Measurements from ENCODE around the gene PTPN12. TPM values are rescaled to one million over a fixed set of nuclear protein-coding genes. Genes with fewer than 3 reads are reported as not detected.
"Not testable (repeated sequence)": the region's sequence is repeated elsewhere in the genome, so short reads cannot be mapped to it uniquely, and the experiment has no call there.

The PTPN12 gene
- polyA plus RNA-seq, 3 donors, result 99.1 to 112 (median 102) TPM

DNA sequence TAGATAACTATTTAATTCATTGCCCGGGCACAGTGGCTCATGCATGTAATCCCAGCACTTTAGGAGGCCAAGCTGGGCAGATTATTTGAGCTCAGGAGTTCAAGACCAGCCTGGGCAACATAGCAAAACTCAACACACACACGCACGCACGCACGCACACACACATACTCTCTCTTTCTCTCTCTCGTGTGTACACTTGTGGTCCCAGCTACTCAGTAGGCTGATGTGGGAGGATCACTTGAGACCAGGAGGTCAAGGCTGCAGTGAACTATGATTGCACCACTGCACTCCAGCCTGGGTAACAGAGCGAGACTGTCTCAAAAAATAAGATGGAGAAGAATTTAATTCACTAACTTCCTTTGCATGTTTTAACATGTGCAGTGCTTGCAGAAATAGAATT, 38.1 kb downstream of the PTPN12 start:
- DNase-seq (ENCODE audit: low read depth in 3 of 3, low spot score in 2 of 3), result peak in 1 of 3 donors; percentile 4

DNA sequence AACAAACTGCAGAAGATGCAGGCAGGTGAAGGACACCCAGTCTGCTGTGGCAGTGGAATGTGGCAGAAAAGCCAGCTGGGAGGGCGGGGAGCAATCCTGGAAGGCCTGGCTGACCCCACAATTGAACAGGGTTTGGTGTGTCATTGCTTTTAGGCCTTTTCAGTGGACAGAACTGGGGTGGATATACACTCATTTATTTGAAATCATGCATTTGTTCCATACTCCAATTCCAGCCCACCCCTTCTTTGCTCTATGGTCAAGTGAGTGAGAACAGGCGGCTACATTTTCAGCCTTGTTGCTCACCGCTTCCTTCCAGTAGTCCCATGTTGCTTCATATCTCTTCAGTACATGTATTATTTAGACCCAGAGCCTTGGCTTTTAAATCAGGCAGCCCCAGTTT, 39.8 kb downstream of the PTPN12 start:
- no peak for DNase-seq (ENCODE audit: low read depth in 3 of 3, low spot score in 2 of 3)

DNA sequence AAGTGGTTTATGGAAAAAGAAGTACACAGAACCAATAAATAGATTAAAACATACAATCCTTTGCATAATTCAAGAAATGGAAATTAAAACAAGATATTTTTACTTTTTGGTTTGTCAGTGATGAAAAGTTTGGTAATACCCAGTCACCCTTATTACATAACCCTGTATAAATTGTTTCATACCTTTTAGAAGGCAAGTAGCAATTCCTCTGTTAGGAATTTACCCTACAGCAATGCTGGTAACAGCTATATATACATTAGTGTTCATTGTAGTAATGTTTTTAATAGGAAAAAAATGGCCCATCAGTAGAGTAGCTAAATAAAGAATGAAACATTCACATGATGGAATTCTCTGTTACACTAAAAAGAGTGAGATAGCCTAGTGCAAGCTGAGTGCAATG, 42.7 kb downstream of the PTPN12 start:
- no peak for DNase-seq (ENCODE audit: low read depth in 3 of 3, low spot score in 2 of 3)

DNA sequence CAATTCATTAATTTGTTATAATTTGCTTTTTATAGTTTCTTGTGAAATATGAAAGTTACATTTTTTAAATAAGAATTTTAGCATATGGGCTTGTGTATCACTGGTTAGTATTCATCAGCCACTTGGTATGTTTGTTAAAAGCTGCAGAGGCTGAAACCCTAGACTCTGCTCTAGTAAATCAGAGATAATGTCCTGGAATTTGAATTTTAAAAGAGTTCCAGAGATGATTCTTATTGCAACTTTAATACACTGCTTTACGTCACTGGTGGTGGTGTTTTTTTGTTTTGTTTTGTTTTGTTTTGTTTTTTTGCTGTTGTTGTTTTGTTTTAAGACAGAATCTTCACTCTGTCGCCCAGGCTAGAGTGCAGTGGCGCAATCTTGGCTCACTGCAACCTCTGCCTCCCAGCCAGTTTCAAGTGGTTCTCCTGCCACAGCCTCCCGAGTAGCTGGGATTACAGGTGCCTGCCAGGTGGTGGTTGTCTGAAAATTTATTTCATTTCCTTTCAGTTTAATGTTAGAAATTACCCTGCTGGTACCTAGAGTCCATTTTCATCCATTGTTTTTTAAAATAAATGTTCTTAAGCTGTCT, 43.8 kb downstream of the PTPN12 start:
- DNase-seq (ENCODE audit: low read depth in 3 of 3, low spot score in 2 of 3), result no peak

DNA sequence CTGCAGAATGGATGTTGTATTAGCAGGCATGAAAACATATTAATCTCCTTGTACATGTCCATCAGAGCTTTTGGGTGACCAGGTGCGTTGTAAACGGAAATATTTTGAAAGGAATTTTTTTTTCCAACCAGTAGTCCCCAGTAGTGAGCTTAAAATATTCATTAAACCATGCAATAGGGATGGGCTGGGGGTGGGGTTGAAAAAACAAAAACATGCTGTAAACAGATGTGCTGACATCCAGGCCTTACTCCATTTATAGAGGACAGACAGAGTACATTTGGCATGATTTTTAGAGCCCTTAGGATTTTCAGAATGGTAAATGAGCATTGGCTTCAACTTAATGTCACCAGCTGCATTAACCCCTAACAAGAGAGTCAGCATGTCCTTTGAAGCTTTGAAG, 50.2 kb downstream of the PTPN12 start:
- no peak for DNase-seq (ENCODE audit: low read depth in 3 of 3, low spot score in 2 of 3)

DNA sequence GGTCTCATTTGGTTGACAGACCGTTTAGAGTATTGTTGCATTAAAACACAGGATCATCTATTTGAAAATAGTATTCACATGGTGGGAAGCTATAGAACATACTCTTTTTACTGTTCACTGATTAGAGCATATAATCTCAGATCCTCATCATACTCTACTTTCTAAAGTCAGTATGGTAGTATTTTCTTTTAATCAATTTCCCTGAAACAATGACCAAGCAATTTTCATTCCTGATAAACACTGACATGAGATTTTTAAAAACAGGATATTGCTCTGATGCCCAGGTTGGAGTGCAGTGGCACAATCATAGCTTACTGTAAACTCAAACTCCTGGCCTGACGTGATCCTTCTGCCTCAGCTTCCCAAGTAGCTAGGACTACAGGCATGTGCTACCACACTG, 63.9 kb downstream of the PTPN12 start:
- DNase-seq (ENCODE audit: low read depth in 3 of 3, low spot score in 2 of 3), result no peak

DNA sequence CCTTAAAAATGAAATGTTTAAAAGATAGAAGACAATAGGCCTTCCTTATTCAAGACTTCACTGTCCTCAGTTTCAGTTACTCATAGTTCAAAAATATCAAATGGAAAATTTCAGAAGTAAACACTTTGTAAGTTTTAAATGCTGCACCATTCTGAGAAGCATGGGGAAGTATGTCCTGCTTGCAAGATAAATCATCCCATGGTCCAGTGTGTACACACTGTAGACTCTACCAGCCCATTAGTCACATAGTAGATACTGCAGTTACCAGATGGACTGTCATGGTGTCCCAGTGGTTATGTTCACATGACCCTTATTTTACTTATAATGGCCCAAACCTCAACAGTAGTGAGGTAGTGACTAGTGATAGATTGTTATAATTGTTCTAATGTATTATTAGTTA, 69.5 kb downstream of the PTPN12 start:
- DNase-seq (ENCODE audit: low read depth in 3 of 3, low spot score in 2 of 3), result no peak

DNA sequence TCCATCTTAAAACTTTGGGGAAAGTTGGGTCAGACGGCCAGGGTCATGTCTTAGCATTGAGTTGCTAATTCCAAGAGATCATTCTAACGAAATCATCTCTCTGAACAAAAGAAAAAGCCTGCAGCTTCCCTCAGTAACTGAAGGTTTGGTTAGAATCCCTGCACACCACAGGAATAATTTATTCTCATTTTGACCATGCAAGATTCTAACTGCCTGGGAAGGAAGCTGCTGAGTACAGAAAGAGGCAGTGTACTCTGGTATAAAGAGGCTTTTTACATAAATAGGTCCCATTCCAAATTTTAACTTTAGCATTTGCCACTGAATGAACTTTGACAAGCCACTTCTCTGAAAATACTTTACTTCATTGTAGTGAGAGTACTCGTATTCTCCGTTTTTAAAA, 82.2 kb downstream of the PTPN12 start:
- DNase-seq (ENCODE audit: low read depth in 3 of 3, low spot score in 2 of 3), result no peak

DNA sequence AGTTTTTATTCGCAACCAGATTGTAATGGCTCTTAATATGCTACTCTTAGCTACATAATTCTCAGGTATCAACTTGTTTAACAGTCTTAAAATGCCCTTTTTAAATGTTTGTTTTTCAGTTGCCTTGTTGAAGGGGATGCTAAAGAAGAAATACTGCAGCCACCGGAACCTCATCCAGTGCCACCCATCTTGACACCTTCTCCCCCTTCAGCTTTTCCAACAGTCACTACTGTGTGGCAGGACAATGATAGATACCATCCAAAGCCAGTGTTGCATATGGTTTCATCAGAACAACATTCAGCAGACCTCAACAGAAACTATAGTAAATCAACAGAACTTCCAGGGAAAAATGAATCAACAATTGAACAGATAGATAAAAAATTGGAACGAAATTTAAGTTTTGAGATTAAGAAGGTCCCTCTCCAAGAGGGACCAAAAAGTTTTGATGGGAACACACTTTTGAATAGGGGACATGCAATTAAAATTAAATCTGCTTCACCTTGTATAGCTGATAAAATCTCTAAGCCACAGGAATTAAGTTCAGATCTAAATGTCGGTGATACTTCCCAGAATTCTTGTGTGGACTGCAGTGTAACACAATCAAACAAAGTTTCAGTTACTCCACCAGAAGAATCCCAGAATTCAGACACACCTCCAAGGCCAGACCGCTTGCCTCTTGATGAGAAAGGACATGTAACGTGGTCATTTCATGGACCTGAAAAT, 89.7 kb downstream of the PTPN12 start:
- DNase-seq (ENCODE audit: low read depth in 3 of 3, low spot score in 2 of 3), result no peak

DNA sequence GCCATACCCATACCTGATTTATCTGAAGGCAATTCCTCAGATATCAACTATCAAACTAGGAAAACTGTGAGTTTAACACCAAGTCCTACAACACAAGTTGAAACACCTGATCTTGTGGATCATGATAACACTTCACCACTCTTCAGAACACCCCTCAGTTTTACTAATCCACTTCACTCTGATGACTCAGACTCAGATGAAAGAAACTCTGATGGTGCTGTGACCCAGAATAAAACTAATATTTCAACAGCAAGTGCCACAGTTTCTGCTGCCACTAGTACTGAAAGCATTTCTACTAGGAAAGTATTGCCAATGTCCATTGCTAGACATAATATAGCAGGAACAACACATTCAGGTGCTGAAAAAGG, 90.2 kb downstream of the PTPN12 start:
- DNase-seq (ENCODE audit: low read depth in 3 of 3, low spot score in 2 of 3), result no peak

DNA sequence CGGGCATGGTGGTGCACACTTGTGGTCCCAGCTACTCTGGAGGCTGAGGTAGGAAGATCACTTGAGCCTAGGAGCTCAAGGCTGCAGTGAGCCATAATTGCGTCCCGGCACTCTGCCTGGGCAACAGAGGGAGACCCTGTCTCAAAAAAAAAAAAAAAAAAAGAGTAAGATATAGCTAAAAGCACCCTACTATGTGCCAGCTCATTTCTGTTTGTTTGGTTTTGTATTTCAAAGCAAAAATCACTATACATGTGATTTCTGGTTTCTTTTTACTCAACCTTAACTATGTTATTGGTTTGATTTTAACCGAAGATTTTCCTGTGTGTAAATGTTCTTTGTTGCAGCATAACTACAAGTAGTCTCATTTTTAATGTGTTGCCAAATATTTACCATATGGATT, 92.7 kb downstream of the PTPN12 start:
- no peak for DNase-seq (ENCODE audit: low read depth in 3 of 3, low spot score in 2 of 3)

DNA sequence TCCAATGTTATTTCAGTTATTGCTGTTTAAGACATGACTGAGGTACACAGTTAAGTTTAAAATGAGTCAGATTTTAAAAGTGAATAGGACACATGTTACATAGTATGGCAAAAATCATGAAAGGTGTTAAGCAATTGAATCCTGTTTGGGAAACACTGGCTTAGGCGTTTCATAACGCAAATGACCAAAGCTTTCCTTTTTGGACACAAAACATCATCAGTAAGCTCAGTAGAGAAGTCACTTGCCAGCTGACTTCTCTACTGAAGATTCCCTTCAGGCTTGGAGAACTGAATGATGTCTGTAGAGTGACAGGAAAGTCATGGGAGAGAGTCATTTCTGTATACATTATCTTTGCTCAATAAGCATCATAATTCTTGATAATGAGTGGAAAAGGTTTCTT, 94.7 kb downstream of the PTPN12 start:
- DNase-seq (ENCODE audit: low read depth in 3 of 3, low spot score in 2 of 3), result no peak

DNA sequence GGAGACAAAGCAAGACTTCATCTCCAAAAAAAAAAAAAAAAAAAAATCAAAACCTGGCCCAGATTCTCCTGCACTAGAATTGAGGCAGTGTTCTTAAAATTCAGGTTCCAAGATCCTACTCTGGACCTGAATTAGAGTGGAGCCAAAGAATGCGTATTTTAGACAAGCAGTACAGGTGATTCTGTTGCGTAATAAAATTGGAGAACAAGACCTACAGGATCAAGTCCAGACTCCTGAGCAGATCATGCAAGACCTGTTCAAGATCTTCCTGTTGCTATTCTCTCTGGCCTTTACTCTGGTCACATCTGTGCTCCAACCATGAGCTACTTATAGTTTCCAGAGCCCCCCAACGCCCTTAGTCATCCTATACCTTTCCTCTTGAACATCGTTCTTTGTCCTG, 107.7 kb downstream of the PTPN12 start:
- DNase-seq (ENCODE audit: low read depth in 3 of 3, low spot score in 2 of 3), result no peak

DNA sequence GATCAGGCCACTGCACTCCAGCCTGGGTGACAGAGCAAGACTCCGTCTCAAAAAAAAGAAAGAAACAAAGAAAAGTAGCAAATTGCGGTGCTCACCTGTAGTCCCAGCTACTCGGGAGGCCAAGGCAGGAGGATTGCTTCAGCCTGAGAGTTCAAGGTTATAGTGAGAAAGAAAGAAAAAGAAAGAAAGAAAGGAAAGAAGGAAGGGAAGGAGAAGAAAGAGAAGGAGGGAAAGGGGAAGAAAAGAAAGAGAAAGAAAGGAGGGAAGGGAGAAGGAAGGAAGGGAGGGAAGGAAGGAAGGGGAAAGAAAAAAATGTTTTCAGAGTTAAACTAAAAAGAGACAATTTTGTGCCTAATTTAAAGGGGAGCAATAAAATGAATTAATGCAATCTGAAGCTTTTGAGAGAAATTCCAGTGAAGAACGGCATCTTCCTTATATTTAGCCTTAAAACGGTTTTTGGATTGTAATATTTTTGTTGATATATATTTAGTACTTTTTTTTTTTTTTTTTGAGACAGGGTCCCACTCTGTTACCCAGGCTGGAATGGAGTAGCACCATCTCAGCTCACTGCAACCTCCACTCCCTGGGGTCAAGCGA, 111.7 kb downstream of the PTPN12 start:
- no peak for DNase-seq (ENCODE audit: low read depth in 3 of 3, low spot score in 2 of 3)

DNA sequence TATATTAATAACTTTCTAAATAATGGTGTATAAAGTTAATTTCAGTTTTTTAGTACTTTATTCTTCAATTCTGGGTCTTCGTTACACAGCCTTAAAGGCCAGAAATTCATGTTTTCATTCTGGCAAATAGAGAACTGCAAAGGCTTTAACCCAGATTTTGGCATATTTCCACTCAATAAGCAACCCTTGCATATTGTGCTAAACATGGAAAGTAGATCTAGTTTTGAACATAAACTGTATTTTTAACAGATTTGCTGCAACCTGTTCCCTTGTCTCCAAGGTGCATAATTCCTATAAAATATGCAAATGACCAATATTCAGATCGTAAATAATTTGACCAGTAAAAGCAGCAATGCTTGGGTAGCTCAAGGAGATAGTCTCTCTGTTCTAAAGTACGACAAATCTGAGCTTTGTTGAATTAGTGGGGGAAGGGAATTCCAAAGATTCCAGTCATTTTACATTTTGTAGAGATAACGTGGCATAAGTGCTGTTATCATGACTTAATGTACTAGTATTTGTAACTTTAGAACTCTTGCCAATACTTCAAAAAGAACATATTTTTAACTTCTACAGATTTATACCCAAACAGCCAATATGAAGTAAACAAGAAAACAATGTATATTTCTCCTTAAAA, 112.7 kb downstream of the PTPN12 start:
- no peak for DNase-seq (ENCODE audit: low read depth in 3 of 3, low spot score in 2 of 3)

DNA sequence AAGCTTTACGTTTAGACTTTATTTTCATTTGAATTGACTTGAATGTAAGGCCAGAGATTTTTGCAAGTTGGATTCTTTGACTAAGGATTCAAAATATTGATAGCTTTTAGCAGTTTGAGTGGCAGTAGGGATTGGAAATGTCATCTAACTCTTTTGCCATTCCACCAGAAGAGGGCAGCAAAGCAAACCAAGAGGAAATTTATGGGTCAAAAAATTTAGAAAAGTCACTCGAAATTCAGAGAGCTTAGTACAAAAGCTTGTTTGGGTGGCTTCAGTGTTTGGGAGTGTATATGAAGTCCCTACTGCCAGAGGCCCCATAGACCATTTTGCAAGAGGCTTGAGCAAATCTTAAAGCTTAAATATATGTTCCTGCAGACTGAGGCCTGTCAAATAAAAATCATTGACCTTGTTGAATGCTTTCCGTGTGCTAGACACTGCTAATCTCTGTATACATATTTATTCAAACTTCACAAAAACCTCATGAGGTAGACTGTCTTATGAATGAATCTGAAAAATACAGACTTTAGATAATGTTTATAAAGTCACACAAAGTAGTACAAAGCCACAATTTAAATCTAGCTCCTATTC, 114.6 kb downstream of the PTPN12 start:
- no peak for DNase-seq (ENCODE audit: low read depth in 3 of 3, low spot score in 2 of 3)

DNA sequence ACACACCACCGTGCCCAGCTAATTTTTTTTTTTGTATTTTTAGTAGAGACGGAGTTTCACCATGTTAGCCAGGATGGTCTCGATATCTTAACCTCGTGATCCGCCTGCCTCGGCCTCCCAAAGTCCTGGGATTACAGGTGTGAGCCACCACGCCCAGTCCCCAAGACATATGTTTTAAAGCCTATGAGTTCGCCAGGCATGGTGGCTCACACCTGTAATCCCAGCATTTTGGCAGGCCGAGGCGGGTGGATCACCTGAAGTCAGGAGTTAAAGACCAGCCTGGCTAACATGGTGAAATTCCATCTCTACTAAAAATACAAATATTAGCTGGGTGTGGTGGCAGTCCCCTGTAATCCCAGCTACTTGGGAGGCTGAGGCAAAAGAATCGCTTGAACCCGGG, 115.7 kb downstream of the PTPN12 start:
- not testable (repeated sequence) for DNase-seq (ENCODE audit: low read depth in 3 of 3, low spot score in 2 of 3)

DNA sequence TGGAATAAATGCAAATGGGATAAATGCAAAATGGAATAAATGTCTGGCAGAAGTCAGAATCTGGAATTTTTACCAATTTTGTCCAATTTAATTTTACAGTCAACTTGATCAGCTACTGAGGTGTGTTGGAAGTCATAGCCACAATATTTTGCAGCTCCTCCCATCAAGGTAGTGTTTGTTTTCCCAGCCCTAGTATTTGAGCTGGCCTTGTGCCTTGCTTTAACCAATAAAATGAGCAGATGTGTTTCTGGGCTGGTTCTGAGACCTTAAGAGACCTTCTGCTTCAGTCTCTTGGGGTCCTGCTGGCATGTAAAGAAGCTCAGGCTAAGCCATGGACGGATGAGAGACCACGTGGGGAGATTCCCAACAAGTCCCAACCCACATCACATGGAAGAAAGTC, 116.5 kb downstream of the PTPN12 start:
- no peak for DNase-seq (ENCODE audit: low read depth in 3 of 3, low spot score in 2 of 3)

DNA sequence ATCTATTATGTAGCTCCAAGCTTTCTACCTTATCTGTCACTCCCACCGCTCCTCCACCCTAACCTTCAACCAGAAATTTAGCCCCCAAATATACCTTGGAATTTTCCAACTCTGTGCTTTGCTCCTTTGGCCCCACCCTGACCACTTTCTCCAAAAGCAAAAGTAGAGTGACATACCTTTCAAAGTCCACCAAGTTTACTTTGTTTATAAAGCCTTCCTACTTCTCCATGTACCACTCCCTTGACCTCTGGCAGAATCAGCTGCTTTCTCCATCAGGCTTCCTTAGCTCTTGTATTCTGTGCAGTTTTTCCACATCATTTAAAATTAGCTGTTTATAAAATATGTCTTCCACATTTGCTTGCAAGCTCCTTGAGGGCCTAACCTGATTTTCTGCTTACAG, 118.3 kb downstream of the PTPN12 start:
- DNase-seq (ENCODE audit: low read depth in 3 of 3, low spot score in 2 of 3), result no peak

DNA sequence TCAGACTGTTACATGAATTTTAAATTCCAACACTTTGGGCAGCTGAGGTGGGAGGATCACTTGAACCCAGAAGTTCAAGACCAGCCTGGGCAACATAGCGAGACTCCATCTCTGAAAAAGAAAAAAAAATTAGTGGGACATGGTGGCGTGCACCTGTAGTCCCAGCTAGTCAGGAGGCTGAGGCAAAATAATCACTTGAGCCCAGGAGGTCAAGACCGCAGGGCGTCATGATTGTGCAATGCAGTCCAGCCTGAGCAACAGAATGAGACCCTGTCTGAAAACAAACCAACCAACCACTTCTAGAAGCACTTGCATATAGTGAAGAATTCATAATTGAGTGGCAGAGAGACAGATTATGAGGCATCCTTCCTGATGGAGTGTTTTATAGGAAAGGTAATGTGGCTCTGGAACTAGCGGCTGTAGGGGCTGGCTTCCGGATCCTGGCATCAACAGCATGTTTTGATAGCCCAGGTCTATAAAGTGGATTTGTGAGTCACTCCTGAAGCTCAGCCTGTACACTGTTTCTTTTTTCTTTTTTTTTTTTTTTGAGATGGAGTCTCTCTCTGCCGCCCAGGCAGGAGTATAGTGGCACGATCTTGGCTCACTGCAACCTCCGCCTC, 118.9 kb downstream of the PTPN12 start:
- no peak for DNase-seq (ENCODE audit: low read depth in 3 of 3, low spot score in 2 of 3)
